ENCODE data around the gene DNAJC4. TPM values are rescaled to one million over a fixed set of nuclear protein-coding genes. Genes with fewer than 3 reads are reported as not detected.

DNAJC4 gene
- total RNA-seq, 1 experiment from 2014 or later, result 57.1 TPM

DNA sequence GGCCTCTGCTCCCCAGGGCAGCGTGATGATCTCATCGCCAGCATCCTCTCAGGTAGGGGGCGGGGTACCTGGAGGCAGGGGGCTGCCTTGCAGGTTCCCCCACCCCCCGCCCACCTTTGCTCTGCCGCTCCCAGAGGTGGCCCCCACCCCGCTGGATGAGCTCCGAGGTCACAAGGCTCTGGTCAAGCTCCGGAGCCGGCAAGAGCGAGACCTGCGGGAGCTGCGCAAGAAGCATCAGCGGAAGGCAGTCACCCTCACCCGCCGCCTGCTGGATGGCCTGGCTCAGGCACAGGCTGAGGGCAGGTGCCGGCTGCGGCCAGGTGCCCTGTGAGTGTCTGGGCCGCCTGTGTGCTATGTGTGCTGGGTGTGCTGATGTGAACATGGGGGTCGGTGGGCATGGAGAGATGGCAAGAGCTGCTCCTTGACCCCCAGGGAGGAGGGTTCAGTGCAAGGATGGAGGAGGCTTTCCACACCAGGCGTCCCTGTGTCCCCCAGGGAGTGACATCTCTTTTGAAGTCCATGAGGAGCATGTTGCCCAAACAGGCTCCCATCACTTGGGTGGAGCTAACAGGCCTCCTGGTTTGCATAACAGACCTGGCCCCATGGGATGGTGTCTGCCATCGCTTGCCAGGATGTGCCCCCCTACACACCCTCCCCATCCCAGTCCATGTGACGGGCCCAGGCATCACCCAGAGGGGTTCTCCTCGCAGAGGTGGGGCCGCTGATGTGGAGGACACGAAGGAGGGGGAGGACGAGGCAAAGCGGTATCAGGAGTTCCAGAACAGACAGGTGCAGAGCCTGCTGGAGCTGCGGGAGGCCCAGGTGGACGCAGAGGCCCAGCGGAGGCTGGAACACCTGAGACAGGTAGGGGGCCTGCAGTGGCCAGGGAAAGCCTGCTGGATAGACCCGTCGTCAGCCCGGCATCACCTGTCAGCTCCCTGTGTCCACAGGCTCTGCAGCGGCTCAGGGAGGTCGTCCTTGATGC, 35.1 kb downstream of the DNAJC4 start:
- Histone ChIP-seq H4K20me1 (ENCODE audit: insufficient read depth) (no peaks in the 10 kb centered on the region), H3K4me2 (no peak overlapping the region), H3K4me3 (no peak overlapping the region), H3K9me2 (ENCODE audit: insufficient read depth) (no peaks in the 10 kb centered on the region), H3F3A (ENCODE audit: insufficient read depth, low read depth) (peaks cover 31% of the 10 kb centered on the region), H3K79me2 (ENCODE audit: low read depth) (no peaks in the 10 kb centered on the region), H3K36me3 (ENCODE audit: low read depth) (peaks cover 9% of the 10 kb centered on the region; the same call in 1 of the 2 replicates), H3K4me1 (replicated peaks; ENCODE audit: insufficient read depth) (peaks cover 14% of the 10 kb centered on the region), H3K9me3 (ENCODE audit: insufficient read depth, low read depth) (no peaks in the 10 kb centered on the region), H3K27me3 (ENCODE audit: insufficient read depth, low read depth) (no peaks in the 10 kb centered on the region), H3K27ac (no peak overlapping the region), H2AFZ (no peak overlapping the region)
- DNase-seq, result peak in 1 of 2 experiments; percentile 17
- ChIA-PET CTCF (no interaction called here), POLR2A (ENCODE audit: unreplicated experiment) (no interaction called here)
- BruUV-seq (replicated peaks), result no TSS peak
- intact Hi-C loops (cut with micrococcal nuclease; ENCODE audit: unreplicated experiment), result no loop called here
- TF ChIP-seq EZH2 (IDR thresholded peaks at IDR 0.05; ENCODE audit: low read depth), result no peak
- TF ChIP-seq, protein P1, sequence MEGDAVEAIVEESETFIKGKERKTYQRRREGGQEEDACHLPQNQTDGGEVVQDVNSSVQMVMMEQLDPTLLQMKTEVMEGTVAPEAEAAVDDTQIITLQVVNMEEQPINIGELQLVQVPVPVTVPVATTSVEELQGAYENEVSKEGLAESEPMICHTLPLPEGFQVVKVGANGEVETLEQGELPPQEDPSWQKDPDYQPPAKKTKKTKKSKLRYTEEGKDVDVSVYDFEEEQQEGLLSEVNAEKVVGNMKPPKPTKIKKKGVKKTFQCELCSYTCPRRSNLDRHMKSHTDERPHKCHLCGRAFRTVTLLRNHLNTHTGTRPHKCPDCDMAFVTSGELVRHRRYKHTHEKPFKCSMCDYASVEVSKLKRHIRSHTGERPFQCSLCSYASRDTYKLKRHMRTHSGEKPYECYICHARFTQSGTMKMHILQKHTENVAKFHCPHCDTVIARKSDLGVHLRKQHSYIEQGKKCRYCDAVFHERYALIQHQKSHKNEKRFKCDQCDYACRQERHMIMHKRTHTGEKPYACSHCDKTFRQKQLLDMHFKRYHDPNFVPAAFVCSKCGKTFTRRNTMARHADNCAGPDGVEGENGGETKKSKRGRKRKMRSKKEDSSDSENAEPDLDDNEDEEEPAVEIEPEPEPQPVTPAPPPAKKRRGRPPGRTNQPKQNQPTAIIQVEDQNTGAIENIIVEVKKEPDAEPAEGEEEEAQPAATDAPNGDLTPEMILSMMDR (conservative IDR thresholded peaks at IDR 0.05), result no peak

DNA sequence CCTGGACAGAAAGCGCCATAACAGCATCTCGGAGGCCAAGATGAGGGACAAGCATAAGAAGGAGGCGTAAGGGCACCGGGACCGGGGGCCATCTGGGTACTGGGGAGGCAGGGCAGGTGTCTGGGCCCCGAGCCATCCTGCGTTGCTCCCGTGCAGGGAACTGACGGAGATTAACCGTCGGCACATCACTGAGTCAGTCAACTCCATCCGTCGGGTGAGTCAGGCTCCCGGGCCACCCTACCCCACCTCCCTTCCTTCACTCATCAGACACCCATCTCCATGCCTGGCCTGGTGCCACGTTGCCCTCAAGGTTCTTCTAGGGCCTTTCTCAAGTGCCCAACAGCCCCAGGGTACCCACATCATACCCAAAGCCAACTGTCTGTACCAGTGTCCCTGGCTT, 36.0 kb downstream of the DNAJC4 start:
- no peak overlapping the region for H3K4me3 ChIP-seq
- no TSS peak for BruUV-seq (replicated peaks)
- no peaks in the 10 kb centered on the region for H3K79me2 ChIP-seq (ENCODE audit: low read depth)
- H4K20me1 ChIP-seq (ENCODE audit: insufficient read depth), result no peaks in the 10 kb centered on the region
- H3K9me2 ChIP-seq (ENCODE audit: insufficient read depth), result no peaks in the 10 kb centered on the region
- no peaks in the 10 kb centered on the region for H3K27me3 ChIP-seq (ENCODE audit: insufficient read depth, low read depth)
- H3F3A ChIP-seq (ENCODE audit: insufficient read depth, low read depth), result peaks cover 33% of the 10 kb centered on the region
- no peak for DNase-seq
- no peak overlapping the region for H2AFZ ChIP-seq
- TF ChIP-seq, protein P1 (conservative IDR thresholded peaks at IDR 0.05), result no peak
- no peak for TF ChIP-seq EZH2 (IDR thresholded peaks at IDR 0.05; ENCODE audit: low read depth)
- peaks cover 9% of the 10 kb centered on the region; the same call in 1 of the 2 replicates for H3K36me3 ChIP-seq (ENCODE audit: low read depth)
- H3K4me1 ChIP-seq (replicated peaks; ENCODE audit: insufficient read depth), result peaks cover 14% of the 10 kb centered on the region
- H3K4me2 ChIP-seq, result no peak overlapping the region
- H3K9me3 ChIP-seq (ENCODE audit: insufficient read depth, low read depth), result no peaks in the 10 kb centered on the region
- POLR2A ChIA-PET (ENCODE audit: unreplicated experiment), result no interaction called here
- intact Hi-C loops (cut with micrococcal nuclease; ENCODE audit: unreplicated experiment), result no loop called here
- CTCF ChIA-PET, result interaction anchor here (0.6 to 1.7 kb wide), 2 partner anchors 9 to 52 kb away, joined by 3 read pairs; no protein-coding TSS in a partner anchor
- no peak overlapping the region for H3K27ac ChIP-seq

DNA sequence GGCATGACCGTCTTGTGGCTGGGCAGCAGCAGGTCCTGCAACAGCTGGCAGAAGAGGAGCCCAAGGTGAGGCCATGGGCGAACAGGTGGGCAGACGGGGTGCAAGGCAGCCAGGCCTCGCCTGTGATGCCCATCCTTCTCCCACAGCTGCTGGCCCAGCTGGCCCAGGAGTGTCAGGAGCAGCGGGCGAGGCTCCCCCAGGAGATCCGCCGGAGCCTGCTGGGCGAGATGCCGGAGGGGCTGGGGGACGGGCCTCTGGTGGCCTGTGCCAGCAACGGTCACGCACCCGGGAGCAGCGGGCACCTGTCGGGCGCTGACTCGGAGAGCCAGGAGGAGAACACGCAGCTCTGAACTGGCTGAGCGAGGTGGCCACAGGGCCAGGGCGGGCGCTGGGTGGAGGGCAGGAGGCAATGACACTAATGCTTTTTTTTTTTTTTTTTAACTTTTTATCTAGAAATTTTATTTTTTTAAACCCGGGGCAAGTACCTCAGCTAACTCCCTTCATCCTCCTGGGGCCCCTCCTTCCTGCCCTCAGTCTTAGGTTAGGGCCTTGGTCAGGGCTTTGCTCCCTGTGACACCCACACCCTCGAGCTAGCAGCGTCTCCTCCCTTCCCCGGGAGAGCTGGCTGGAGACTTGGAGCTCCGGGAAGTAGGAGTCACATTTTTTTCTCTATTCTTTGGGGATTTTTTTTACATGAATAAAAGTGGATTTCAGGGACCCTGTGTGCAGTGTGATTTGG, 37.0 kb downstream of the DNAJC4 start:
- H3K9me3 ChIP-seq (ENCODE audit: insufficient read depth, low read depth), result no peaks in the 10 kb centered on the region
- no peaks in the 10 kb centered on the region for H3K27me3 ChIP-seq (ENCODE audit: insufficient read depth, low read depth)
- intact Hi-C loops (cut with micrococcal nuclease; ENCODE audit: unreplicated experiment), result no loop called here
- POLR2A ChIA-PET (ENCODE audit: unreplicated experiment), result interaction anchor here (0.5 to 0.9 kb wide), 6 partner anchors 15 to 88 kb away, joined by 3 to 11 read pairs (median 4); no protein-coding TSS in a partner anchor
- CTCF ChIA-PET, result interaction anchor here (0.6 to 1.7 kb wide), 11 partner anchors 9 to 88 kb away, joined by 3 to 15 read pairs (median 3); no protein-coding TSS in a partner anchor
- peaks cover 9% of the 10 kb centered on the region; the same call in 1 of the 2 replicates for H3K36me3 ChIP-seq (ENCODE audit: low read depth)
- no peak overlapping the region for H2AFZ ChIP-seq
- no peak overlapping the region for H3K4me3 ChIP-seq
- BruUV-seq (replicated peaks), result no TSS peak
- H3K27ac ChIP-seq, result no peak overlapping the region
- no peaks in the 10 kb centered on the region for H3K9me2 ChIP-seq (ENCODE audit: insufficient read depth)
- peaks cover 44% of the 10 kb centered on the region for H3F3A ChIP-seq (ENCODE audit: insufficient read depth, low read depth)
- H3K4me1 ChIP-seq (replicated peaks; ENCODE audit: insufficient read depth), result peaks cover 21% of the 10 kb centered on the region
- DNase-seq, result peak; percentile 26 to 89
- H4K20me1 ChIP-seq (ENCODE audit: insufficient read depth), result no peaks in the 10 kb centered on the region
- TF ChIP-seq, protein P1 (conservative IDR thresholded peaks at IDR 0.05), result no peak
- TF ChIP-seq EZH2 (IDR thresholded peaks at IDR 0.05; ENCODE audit: low read depth), result no peak
- peak overlapping the region; percentile 91; the same call in 1 of the 2 replicates for H3K4me2 ChIP-seq
- H3K79me2 ChIP-seq (ENCODE audit: low read depth), result peaks cover 9% of the 10 kb centered on the region

Measured in PC-9 (cell line).